AG09319 (cell line): ENCODE measurements around the gene TACC3.

Experiments
- DNase-seq: peaks from one replicate; pipeline ENCODE4 v3.0.0-alpha.2; 2010; ENCODE audit warnings: low read depth; ENCODE audit errors: extremely low read depth
- CTCF ChIP-seq: IDR thresholded peaks from 2 replicates; pipeline ENCODE4 v1.5.1; 2011; ENCODE audit warnings: low read depth, mild to moderate bottlenecking, inconsistent platforms, low read length, moderate library complexity

The TACC3 gene

GRCh38 chr4:1682860-1683259 is 38.5 kb upstream of the TACC3 start:
- TF ChIP-seq CTCF, result no peak
- no peak for DNase-seq

GRCh38 chr4:1683261-1683735 is 38.0 kb upstream of the TACC3 start:
- no peak for TF ChIP-seq CTCF
- DNase-seq, result peak; percentile 38

GRCh38 chr4:1683736-1684505 is 37.4 kb upstream of the TACC3 start, which contains the start of gene FAM53A:
FAM53A (minus strand) TSS chr4:1684313; CDS start chr4:1668741, 15,572 bp downstream.
- TF ChIP-seq CTCF, result no peak
- peak; percentile 60 for DNase-seq

- DNase-seq, result no peak
- TF ChIP-seq CTCF, result no peak
These were observed 36.7 kb upstream of the TACC3 start for GRCh38 chr4:1684506-1685234.

- no peak for TF ChIP-seq CTCF
These were observed 35.8 kb upstream of the TACC3 start for GRCh38 chr4:1685235-1686150.

GRCh38 chr4:1686440-1687036 is 34.8 kb upstream of the TACC3 start:
- no peak for DNase-seq
- no peak for TF ChIP-seq CTCF

More at GRCh38 chr4:1685235-1686150, 35.8 kb upstream of the TACC3 start:
- no peak for DNase-seq
